OCI-LY1 (cell line): Measurements from ENCODE around the gene AMBRA1.

Source experiments
- H2AFZ ChIP-seq: fragments of 200-600 bp; sonication (generic), shearing (Covaris generic); 2 replicates; pipeline ENCODE4 v1.6.0; 2014; ENCODE audit warnings: antibody characterized with exemption, mild to moderate bottlenecking, low read length
- H3F3A ChIP-seq: fragments of 200-600 bp; sonication (generic), shearing (Covaris generic); 2 replicates; pipeline ENCODE4 v1.6.0; 2014; ENCODE audit warnings: mild to moderate bottlenecking, antibody characterized with exemption, low read length, moderate library complexity; ENCODE audit not compliant: insufficient read depth
- H3K27ac ChIP-seq: fragments of 200-600 bp; sonication (generic); 2 replicates; pipeline ENCODE4 v1.5.1; 2014; ENCODE audit warnings: low read length, mixed run types, mild to moderate bottlenecking, low read depth; ENCODE audit not compliant: poor library complexity, severe bottlenecking
- H3K27me3 ChIP-seq: fragments of 200-600 bp; sonication (generic); 2 replicates; pipeline ENCODE4 v1.6.0; 2014; ENCODE audit warnings: antibody characterized with exemption, mild to moderate bottlenecking, low read length, moderate library complexity; ENCODE audit not compliant: insufficient read depth
- H3K36me3 ChIP-seq: fragments of 200-600 bp; sonication (generic); 2 replicates; pipeline ENCODE4 v1.6.1; 2014; ENCODE audit warnings: mild to moderate bottlenecking, antibody characterized with exemption, low read length, moderate library complexity, mixed read lengths; ENCODE audit not compliant: insufficient read depth
- H3K4me1 ChIP-seq: fragments of 200-600 bp; sonication (generic); 2 replicates; pipeline ENCODE4 v1.5.1; 2014; ENCODE audit warnings: mild to moderate bottlenecking, low read length, moderate library complexity; ENCODE audit not compliant: insufficient read depth, severe bottlenecking
- H3K4me2 ChIP-seq: fragments of 200-600 bp; sonication (generic), shearing (Covaris generic); 2 replicates; pipeline ENCODE4 v1.6.1; 2014; ENCODE audit warnings: low read length
- H3K4me3 ChIP-seq: fragments of 200-600 bp; sonication (generic); 2 replicates; pipeline ENCODE4 v1.5.1; 2014; ENCODE audit warnings: low read length, low read depth, mild to moderate bottlenecking, mixed read lengths; ENCODE audit not compliant: poor library complexity, severe bottlenecking
- H3K79me2 ChIP-seq: fragments of 200-600 bp; shearing (Covaris generic); 2 replicates; pipeline ENCODE4 v1.6.1; 2016; ENCODE audit warnings: mixed run types, low read length, mixed read lengths; ENCODE audit not compliant: insufficient read depth
- H3K9ac ChIP-seq: fragments of 200-600 bp; sonication (generic), shearing (Covaris generic); 2 replicates; pipeline ENCODE4 v1.6.1; 2014; ENCODE audit warnings: mild to moderate bottlenecking, low read length, mixed read lengths
- H3K9me2 ChIP-seq: fragments of 200-600 bp; sonication (generic), shearing (Covaris generic); 2 replicates; pipeline ENCODE4 v1.6.1; 2014; ENCODE audit warnings: low read depth, mild to moderate bottlenecking, low read length, mixed read lengths
- H3K9me3 ChIP-seq: fragments of 200-600 bp; shearing (Covaris generic); 2 replicates; pipeline ENCODE4 v1.6.1; 2014; ENCODE audit warnings: low read length, mixed read lengths
- H4K20me1 ChIP-seq: fragments of 200-600 bp; sonication (generic), shearing (Covaris generic); 2 replicates; pipeline ENCODE4 v1.6.0; 2016; ENCODE audit warnings: mild to moderate bottlenecking, low read length; ENCODE audit not compliant: insufficient read depth
- CTCF ChIP-seq: fragments of 200-600 bp; sonication (generic), shearing (Covaris generic); IDR thresholded peaks from 2 replicates; pipeline ENCODE4 v1.5.1; 2017; ENCODE audit warnings: mild to moderate bottlenecking, antibody characterized with exemption, low read length, moderate library complexity, mixed read lengths
- EZH2 ChIP-seq: fragments of 200-600 bp; sonication (generic), shearing (Covaris generic); IDR thresholded peaks from 2 replicates; pipeline ENCODE4 v1.8.0; 2017; ENCODE audit warnings: borderline replicate concordance, mixed run types, mild to moderate bottlenecking, antibody characterized with exemption, low read length, moderate library complexity, mixed read lengths

Gene AMBRA1

GRCh38 chr11:46637546-46637945, 43.7 kb upstream of the AMBRA1 start:
- H3K4me3 ChIP-seq, result no peak overlapping the region
- H3F3A ChIP-seq, result no peaks in the 10 kb centered on the region
- no peak overlapping the region for H3K9ac ChIP-seq
- H3K27ac ChIP-seq, result no peak overlapping the region
- TF ChIP-seq CTCF (no peak), EZH2 (no peak)
- no peaks in the 10 kb centered on the region for H3K79me2 ChIP-seq
- H2AFZ ChIP-seq, result no peak overlapping the region
- H3K4me2 ChIP-seq, result no peak overlapping the region
- no peaks in the 10 kb centered on the region for H4K20me1 ChIP-seq
- peaks cover 31% of the 10 kb centered on the region for H3K36me3 ChIP-seq
- H3K4me1 ChIP-seq, result no peaks in the 10 kb centered on the region
- no peaks in the 10 kb centered on the region for H3K27me3 ChIP-seq
- no peaks in the 10 kb centered on the region for H3K9me2 ChIP-seq
- no peaks in the 10 kb centered on the region for H3K9me3 ChIP-seq

GRCh38 chr11:46635557-46636139, 41.8 kb upstream of the AMBRA1 start:
- Histone ChIP-seq H4K20me1 (no peaks in the 10 kb centered on the region), H3K4me3 (no peak overlapping the region), H3K27ac (no peak overlapping the region), H2AFZ (no peak overlapping the region), H3K9me2 (no peaks in the 10 kb centered on the region), H3K9me3 (no peaks in the 10 kb centered on the region), H3K79me2 (no peaks in the 10 kb centered on the region), H3F3A (no peaks in the 10 kb centered on the region), H3K9ac (no peak overlapping the region), H3K36me3 (peaks cover 42% of the 10 kb centered on the region), H3K4me2 (no peak overlapping the region), H3K4me1 (no peaks in the 10 kb centered on the region), H3K27me3 (no peaks in the 10 kb centered on the region)
- TF ChIP-seq EZH2 (no peak), CTCF (no peak)

GRCh38 chr11:46633291-46634217, 39.7 kb upstream of the AMBRA1 start:
- no peaks in the 10 kb centered on the region for H3K79me2 ChIP-seq
- no peak overlapping the region for H3K27ac ChIP-seq
- TF ChIP-seq EZH2 (no peak), CTCF (no peak)

More at GRCh38 chr11:46633291-46634217, 39.7 kb upstream of the AMBRA1 start:
- Histone ChIP-seq H3K4me2 (no peak overlapping the region), H3K9me3 (no peaks in the 10 kb centered on the region), H3K36me3 (peaks cover 38% of the 10 kb centered on the region), H3K9ac (no peak overlapping the region), H2AFZ (no peak overlapping the region), H3K27me3 (no peaks in the 10 kb centered on the region), H3F3A (no peaks in the 10 kb centered on the region), H3K4me3 (no peak overlapping the region), H3K9me2 (no peaks in the 10 kb centered on the region), H3K4me1 (no peaks in the 10 kb centered on the region), H4K20me1 (no peaks in the 10 kb centered on the region)
